ENCODE results near the gene FBXO17.
"Not testable (repeated sequence)": the region's sequence is repeated elsewhere in the genome, so short reads cannot be mapped to it uniquely, and the experiment has no call there.

The FBXO17 gene, protein sequence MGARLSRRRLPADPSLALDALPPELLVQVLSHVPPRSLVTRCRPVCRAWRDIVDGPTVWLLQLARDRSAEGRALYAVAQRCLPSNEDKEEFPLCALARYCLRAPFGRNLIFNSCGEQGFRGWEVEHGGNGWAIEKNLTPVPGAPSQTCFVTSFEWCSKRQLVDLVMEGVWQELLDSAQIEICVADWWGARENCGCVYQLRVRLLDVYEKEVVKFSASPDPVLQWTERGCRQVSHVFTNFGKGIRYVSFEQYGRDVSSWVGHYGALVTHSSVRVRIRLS

DNA sequence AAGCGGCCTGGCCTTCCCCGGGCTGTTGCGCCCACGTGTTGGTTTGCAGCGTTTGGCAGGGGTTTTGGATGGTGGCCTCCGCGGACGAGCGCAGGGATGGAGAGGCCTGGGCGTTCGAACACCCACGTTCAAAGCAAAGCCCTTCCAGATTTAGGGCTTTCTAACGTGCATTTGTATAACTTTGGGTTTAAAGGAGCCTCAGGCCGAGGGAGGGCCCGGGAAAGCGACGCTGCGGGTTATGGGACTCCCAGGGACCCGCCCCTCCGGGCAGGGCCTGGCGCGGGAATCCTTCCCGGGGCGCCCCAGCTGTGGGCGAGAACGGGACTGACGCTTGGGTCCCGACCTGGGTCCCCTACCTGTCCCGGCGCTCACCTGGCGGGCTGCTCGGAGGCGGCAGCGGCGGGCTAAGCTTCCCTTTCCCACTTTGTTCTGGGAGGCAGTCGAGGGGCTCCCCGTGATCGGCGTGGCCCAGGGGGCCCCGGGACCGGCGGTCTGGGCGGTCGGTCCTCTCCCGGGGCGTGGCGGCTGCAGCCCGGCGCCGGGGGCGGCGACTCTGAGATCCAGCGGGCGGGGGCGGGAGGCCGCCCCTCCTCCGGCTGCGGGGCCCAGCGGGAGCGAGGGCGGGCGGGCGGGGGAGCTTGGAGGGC lies at the start of gene FBXO17:
Gene FBXO17 (minus strand): TSS at position 529 of the 647 bp plus-strand sequence. CDS start 25,423 bp downstream, outside the sequence.
- no peak for DNase-seq

DNA sequence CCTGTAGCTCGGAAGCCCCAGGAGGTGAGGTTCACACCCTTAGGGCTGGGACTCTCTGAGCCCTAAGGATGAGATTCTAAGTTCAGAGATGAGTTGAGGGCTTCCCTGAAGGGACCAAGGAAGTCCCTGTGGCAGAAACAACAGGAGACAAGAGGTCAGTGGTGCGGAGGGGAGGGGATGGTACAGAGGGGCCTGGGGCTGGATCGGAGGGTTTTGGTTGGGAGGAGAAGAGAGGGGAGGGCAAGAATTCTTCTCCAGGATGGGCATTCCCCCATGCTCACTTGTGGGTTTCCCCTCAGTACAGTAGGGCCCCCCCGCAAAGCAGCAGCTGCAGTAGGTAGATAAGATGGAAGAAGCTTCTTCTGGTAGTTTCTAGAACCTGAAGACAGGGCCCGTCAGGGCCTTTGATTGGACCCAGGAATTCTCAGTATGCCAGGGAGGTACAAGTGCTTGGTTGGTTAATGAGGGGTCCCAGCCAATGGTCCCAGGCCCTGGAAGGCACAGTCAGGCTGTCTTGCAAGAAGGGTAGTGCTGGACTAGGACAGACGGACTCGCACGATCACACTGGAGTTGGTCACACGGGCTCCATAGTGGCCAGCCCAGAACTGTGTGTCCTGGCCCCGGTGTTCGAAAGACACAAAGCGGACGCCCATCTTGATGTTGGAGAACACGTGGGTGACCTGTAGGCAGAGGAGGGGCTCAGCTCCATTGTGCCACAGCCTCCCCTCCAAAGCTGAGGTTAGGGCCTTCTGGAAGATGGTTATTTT lies 49.5 kb upstream of the FBXO17 start:
- DNase-seq = no peak

DNA sequence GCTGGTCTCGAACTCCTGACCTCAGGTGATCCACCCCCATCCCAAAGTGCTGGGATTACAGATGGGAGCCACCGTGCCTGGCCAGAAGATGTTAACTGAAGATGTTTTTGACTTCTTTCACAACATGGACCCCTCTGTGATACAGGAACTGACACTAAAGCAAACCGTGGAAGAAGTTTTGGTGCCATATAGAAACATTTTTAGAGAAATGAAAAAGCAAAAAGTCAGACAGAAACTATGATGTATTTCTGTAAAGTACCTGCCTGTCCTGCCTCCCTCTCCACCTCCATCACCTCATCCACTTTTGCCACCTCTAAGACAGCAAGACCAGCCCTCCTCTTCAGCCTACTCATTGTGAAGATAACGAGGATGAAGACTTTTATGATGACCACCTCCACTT lies 45.5 kb upstream of the FBXO17 start:
- DNase-seq = no peak

- no peak for DNase-seq
These were observed 42.1 kb upstream of the FBXO17 start for GRCh38 chr19:39017646-39018045.

DNA sequence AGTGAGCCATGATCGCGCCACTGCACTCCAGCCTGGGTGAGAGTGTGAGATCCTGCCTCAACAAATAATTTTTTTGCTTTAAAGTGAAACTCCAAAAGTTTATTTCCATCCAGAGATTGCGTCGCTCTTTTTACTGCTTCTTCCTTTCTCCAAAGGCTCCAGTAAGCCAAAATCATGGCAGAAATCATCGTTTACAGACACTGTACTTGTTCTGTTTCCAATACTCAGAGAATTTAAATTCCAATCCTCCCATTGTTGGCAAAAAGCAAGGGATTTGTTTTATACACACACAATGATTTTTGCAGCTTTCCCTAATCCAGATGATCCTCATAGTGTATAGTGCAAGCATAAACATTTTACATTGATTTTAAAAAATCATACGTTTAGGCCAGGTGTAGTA lies 41.5 kb upstream of the FBXO17 start:
- DNase-seq = no peak

GRCh38 chr19:39014037-39014436 lies 38.5 kb upstream of the FBXO17 start:
- no peak for DNase-seq

GRCh38 chr19:39009001-39009400 lies 33.5 kb upstream of the FBXO17 start:
- no peak for DNase-seq

DNA sequence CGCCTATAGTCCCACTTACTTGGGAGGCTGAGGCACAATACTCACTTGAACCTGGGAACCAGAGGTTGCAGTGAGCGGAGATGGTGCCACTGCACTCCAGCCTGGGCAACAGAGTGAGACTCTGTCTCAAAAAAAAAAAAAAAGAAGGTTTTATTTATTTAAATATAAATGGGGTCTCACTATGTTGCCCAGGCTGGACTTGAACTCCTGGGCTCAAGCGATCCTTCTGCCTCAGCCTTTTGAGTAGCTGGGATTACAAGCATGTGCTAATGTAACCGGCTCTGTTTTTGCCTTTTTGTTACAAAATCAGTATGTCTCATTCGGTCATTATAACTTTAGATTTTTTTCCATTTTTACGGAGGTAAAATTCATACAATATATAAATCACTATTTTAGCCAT lies 32.6 kb upstream of the FBXO17 start:
- DNase-seq = no peak

DNA sequence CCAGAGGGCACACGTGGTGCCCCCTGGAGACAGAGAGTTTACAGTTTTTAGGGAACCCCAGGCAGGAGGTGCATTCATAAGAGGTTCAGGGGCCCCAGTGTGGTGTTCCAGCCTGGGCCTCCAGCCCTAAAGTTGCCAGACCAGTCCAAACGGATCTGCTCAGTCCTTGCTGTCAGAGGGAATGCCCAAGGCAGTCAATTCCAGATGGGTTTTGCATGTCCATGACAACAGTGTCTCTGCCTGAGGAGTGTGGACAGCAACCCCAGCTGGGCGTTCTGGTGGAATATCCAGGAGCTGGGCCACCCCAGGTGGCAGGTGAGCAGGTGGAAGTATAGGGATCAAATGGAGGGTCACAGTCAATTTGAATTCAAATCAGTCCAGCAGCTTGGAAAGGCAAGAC lies 31.6 kb upstream of the FBXO17 start:
- DNase-seq = no peak

- no peak for DNase-seq
These were observed 28.9 kb upstream of the FBXO17 start for GRCh38 chr19:39004403-39004802.

DNA sequence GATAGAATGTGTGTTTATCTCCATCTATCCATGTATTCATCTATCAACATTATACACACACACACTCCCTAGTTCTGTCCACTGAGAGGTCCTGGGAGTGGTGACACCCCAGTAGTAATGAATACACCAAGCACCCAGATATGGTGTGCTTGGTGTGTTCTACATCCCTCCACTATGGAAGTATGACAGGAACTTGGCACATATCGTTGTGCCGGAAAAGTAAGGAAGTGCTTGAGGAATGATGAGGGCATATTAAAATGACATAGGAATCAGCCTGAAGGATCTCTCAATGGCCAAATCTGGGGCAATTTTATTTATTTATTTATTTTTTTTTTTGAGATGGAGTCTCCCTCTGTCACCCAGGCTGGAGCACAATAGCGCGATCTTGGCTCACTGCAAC lies 28.3 kb upstream of the FBXO17 start:
- DNase-seq = no peak

GRCh38 chr19:39003188-39003587 lies 27.6 kb upstream of the FBXO17 start:
- DNase-seq = no peak

DNA sequence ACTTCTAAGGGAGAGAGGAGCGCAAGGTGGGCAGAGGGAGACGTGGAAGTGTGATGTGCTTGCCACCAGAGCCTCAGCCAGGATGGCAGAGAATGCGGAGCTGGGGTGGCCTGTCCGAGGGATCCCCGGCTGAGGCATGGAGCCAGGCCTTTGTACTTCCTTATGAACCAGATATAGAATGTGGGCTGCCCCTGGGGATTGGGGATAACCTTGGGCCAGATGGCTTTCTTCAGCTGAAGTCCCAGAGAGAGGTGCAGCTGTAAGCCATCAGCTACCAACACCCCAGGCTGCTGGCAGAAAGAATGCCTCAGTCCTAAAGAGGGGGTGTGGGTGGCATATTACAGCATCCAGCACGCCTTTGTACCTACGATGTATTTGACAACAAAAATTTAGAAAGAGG lies 25.5 kb upstream of the FBXO17 start:
- no peak for DNase-seq

GRCh38 chr19:38997576-38997975 lies 22.0 kb upstream of the FBXO17 start:
- not testable (repeated sequence) for DNase-seq

DNA sequence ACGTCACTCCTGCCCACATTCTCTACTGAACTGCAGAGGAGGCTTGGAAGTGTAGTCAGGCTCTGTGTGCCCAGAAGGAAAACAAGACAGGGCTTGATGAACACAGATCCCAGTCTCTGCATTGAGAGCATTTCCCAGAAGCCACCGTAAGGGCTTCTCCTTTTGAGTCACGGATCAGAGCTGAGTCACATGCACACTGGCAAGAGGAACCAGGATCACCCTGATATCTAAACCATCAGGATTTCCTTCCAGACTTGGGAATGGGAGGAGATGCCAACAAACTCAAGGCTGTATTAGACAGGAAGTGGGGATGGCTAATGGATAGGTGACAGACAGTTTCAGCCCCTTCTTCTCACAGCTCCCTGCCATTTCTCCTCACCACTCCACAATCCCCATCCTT lies 17.7 kb upstream of the FBXO17 start:
- DNase-seq = no peak

GRCh38 chr19:38990949-38991697 lies 15.6 kb upstream of the FBXO17 start:
- no peak for DNase-seq

DNA sequence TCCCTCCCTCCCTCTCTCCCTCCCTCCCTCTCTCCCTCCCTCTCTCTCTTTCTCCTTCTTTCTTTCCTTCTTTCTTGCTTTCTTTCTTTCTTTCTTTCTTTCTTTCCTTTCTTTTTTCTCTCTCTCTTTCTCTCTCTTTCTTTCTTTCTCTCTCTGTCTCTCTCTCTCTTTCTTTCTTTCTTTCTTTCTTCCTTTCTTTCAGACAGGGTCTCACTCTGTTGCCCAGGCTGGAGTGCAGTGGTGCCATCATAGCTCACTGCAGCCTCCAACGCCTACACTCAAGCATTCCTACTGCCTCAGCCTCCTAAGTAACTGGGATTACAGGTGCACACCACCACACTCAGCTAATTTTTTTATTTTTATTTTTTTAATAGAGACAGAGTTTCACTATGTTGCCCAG lies 14.1 kb upstream of the FBXO17 start:
- DNase-seq = not testable (repeated sequence)

GRCh38 chr19:38989066-38989605 lies 13.6 kb upstream of the FBXO17 start:
- DNase-seq = peak; percentile 12

DNA sequence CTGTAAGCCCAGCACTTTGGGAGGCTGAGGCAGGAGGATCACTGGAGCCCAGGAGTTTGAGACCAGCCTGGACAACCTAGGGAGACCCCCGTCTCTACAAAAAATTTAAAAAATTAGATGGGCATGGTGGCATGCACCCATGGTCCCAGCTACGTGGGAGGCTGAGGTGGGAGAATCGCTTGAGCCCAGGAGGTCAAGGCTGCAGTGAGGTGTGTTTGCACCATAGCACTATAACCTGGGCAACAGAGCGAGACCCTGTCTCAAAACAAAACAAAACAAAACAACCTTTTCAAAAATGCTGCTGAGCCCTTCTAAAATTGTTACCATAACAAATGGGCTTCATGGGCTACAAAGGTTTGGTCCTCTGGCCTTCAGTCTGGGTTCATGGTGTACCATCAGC lies 13.1 kb upstream of the FBXO17 start:
- DNase-seq = not testable (repeated sequence)

DNA sequence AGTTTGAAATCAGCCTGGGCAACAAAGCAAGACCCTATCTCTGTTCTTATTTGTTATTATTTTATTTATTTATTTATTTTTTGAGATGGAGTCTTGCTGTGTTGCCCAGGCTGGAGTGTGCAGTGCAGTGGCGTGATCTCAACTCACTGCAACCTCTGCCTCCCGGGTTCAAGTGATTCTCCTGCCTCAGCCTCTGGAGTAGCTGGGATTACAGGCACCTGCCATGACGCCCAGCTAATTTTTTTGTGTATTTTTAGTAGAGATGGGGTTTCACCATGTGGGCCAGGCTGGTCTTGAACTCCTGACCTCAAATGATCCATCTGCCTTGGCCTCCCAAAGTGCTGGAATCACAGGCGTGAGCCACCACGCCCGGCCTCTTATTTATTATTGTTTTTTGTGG lies 12.2 kb upstream of the FBXO17 start:
- DNase-seq = not testable (repeated sequence)

DNA sequence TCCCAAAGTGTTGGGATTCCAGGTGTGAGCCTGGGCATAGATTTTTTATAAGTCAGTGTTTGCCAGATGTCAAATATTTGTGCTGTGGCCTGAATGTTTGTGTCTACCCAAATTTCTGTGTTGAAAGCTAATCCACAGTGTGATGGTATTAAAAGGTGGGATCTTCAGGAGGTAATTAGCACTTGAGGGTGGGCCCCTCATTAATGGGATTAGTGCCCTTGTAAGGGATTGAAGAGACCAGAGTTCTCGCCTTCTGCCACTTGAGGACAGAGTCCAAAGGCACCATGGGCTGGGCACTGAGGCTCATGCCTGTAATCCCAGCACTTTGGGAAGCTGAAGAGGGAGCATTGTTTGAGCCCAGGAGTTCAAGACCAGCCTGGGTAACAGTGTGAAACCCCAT lies 9.7 kb upstream of the FBXO17 start:
- DNase-seq = no peak

GRCh38 chr19:38980583-38981374 lies 5.2 kb upstream of the FBXO17 start:
- no peak for DNase-seq

All from NCI-H2107 (cell line).